Hematopoietic multipotent progenitor cell treated with erythropoietin and hydrocortisone succinate and interleukin-3 and kit ligand, for 6 days (in vitro differentiated cells): ENCODE data around the gene SLC2A6.

Source experiments
- DNase-seq: peaks from one replicate; pipeline ENCODE4 v3.0.0-alpha.2; 2015

The SLC2A6 gene

GRCh38 chr9:133515615-133516255, 36.8 kb upstream of the SLC2A6 start:
- DNase-seq: no peak

- no peak for DNase-seq
Observed at GRCh38 chr9:133515240-133515610, 36.3 kb upstream of the SLC2A6 start.

- DNase-seq: peak; percentile 43
Observed at GRCh38 chr9:133514460-133515239, 35.8 kb upstream of the SLC2A6 start.

GRCh38 chr9:133513214-133514100, 34.6 kb upstream of the SLC2A6 start:
- DNase-seq: peak; percentile 78

- no peak for DNase-seq
Observed at GRCh38 chr9:133512253-133513213, 33.6 kb upstream of the SLC2A6 start.

- no peak for DNase-seq
Observed at GRCh38 chr9:133511607-133512006, 32.7 kb upstream of the SLC2A6 start.

- no peak for DNase-seq
Observed at GRCh38 chr9:133510926-133511505, 32.1 kb upstream of the SLC2A6 start.

- DNase-seq: peak; percentile 65
Observed at GRCh38 chr9:133509179-133510083, 30.5 kb upstream of the SLC2A6 start.

GRCh38 chr9:133508046-133508445, 29.1 kb upstream of the SLC2A6 start:
- no peak for DNase-seq

GRCh38 chr9:133507246-133507965, 28.5 kb upstream of the SLC2A6 start:
- no peak for DNase-seq

- DNase-seq: no peak
Observed at GRCh38 chr9:133506653-133507038, 27.7 kb upstream of the SLC2A6 start.

GRCh38 chr9:133505901-133506652, 27.2 kb upstream of the SLC2A6 start:
- DNase-seq: no peak

- DNase-seq: no peak
Observed at GRCh38 chr9:133505186-133505830, 26.4 kb upstream of the SLC2A6 start.

- DNase-seq: no peak
Observed at GRCh38 chr9:133502112-133502511, 23.2 kb upstream of the SLC2A6 start.

GRCh38 chr9:133499892-133500270, 21.0 kb upstream of the SLC2A6 start:
- no peak for DNase-seq

- no peak for DNase-seq
Observed at GRCh38 chr9:133499132-133499891, 20.4 kb upstream of the SLC2A6 start.

GRCh38 chr9:133496861-133497842, 18.3 kb upstream of the SLC2A6 start:
- DNase-seq: no peak
